ENCODE results near the gene CCP110.

GRCh38 chr16:19566362-19566761 is 42.6 kb downstream of the CCP110 start:
- TF ChIP-seq ZFX (IDR thresholded peaks at IDR 0.05): no peak
- no peak for TF ChIP-seq CTCF (conservative IDR thresholded peaks at IDR 0.05)

Data from C4-2B (cell line).